ENCODE measurements around the gene MYO9B.

Gene MYO9B

GRCh38 chr19:17209126-17210036, 133.8 kb downstream of the MYO9B start:
- H3K4me3 ChIP-seq (ENCODE audit: low read depth, low read length), result no peak overlapping the region

DNA sequence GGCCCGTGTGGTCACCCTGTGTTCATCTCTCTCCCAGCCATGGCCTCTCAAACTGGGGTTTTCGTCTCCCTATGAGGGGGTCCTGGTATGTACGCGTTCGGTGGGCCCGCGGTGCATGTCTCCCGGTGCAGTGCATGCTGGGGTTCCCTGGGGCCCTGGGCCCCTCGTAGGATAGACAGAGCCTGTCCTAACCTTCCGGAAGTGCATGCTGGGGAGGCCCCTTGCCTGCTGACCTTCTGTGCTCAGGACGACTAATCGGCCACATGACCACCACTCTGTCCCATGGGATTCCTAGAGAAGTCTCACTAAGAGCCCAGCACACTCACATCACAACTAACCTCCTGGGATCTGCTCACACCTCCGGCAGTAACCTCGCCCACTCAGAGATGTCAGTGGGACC, 134.7 kb downstream of the MYO9B start:
- no peak overlapping the region for H3K4me3 ChIP-seq (ENCODE audit: low read depth, low read length)

- H3K4me3 ChIP-seq (ENCODE audit: low read depth, low read length), result no peak overlapping the region
Measured at GRCh38 chr19:17211547-17212446, 136.2 kb downstream of the MYO9B start.

- H3K4me3 ChIP-seq (ENCODE audit: low read depth, low read length), result no peak overlapping the region
Measured at GRCh38 chr19:17213334-17213733, 137.8 kb downstream of the MYO9B start.

DNA sequence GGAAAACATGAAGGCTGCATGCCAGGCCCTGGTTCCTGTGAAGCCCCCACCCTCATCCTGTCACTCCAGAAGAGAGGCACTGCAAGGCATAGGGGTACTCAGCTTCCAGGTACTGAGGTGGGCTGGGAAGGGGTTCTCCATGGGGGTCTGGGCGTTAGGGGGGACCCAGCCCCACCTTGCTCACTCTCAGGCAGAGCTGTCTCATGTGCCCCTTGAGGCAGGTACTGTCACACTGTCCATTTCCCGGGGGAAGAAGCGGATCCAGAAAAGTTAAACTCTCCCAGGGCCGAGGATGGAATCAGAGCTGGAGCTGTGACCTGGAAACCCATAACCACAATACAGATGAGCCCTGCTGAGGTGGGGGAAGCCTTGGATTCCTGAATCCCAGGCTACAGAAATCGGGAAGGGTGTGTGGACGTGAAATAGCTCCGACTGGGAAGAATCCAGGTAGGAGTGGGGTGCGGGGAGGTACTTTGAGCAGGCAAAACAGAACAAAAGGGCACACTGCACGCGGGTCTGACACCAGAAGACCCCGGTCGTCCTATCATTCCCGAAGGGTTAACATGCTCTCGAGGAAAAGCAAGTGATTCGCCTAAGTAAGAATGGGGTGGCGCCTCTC, 139.0 kb downstream of the MYO9B start:
- peak overlapping the region; percentile 89 for H3K4me3 ChIP-seq (ENCODE audit: low read depth, low read length)

DNA sequence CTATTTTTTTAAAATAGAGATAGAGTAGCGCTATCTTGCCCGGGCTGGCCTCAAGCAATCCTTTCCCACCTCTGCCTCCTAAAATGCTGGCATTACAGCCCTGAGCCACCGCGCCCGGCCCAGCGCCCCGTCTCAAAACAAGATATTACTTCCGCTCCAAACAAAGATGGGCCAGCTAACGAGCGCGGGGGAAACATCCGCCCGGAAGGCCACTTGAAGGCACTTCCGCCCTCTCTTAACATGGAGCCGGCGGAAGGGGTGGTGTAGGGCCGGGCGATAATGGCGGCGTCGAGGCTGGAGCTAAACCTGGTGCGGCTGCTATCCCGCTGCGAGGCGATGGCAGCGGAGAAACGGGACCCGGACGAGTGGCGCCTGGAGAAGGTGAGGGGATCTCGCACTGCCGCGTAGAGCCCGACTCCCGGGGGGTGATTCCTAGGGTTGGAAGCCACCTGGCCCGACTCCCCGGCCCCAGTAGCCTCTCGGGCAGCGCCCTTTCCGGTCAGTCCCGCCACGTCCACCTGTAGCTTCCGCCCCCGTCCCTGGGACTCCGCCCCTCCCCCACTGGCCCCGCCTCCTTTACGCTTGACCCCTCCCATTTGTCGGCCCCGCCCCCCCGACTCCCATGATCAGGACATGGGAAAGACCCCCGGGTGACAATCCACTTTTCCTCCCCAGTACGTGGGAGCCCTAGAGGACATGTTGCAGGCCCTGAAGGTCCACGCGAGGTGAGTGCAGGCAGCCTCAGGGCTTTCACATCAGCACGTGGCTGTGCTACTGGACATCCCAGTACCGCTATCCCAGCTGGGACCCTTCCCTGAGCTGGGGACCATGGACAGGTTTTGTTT, 139.8 kb downstream of the MYO9B start, which contains the start of gene USE1:
Gene USE1 (plus strand): TSS at position 231 of the 845 bp plus-strand sequence. CDS start 49 bp downstream, at position 280.
- peak within 1 kb of the TSS; percentile 89 for H3K4me3 ChIP-seq (ENCODE audit: low read depth, low read length)

DNA sequence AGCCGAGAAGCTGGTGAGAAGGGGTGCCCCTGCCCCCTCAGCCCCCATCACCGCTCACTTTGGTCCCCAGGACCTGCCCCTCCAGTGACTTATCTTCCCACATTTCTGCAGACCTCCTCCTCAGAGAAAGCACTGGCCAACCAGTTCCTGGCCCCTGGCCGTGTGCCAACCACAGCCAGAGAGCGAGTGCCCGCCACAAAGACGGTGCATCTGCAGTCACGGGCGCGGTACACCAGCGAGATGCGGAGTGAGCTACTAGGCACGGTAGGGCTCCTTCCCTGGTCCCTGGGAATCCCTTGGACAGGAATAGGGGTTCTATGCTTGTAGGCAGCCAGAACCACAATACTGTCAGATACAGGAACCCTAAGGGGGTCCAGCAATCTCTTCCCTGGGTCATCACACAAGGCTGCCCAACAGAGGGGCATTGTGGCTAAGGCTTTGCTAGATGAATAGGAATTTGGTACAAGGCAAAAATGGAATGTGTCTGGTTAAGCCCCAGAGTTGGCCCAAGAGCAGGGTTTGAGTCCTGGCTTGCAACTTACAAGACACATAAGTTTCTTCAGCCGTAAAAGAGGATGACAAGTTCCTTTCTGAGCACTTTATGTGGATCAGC, 140.6 kb downstream of the MYO9B start:
- peak overlapping the region; percentile 10 for H3K4me3 ChIP-seq (ENCODE audit: low read depth, low read length)

DNA sequence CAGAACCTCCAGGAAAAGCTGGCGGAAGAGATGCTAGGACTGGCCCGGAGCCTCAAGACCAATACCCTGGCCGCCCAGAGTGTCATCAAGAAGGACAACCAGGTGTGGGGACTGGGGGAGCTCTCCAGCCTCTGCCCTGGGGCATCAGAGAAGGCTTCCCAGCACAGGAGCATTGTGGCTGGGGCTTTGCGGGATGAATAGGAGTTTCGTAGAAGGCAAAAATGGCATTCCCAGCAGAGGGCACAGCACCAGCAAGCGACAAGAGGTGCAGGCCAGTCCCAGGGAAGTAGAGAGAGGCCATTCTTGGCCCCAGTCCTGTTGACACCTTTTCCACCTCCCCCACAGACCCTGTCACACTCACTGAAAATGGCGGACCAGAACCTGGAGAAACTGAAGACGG, 143.7 kb downstream of the MYO9B start:
- H3K4me3 ChIP-seq (ENCODE audit: low read depth, low read length), result no peak overlapping the region

DNA sequence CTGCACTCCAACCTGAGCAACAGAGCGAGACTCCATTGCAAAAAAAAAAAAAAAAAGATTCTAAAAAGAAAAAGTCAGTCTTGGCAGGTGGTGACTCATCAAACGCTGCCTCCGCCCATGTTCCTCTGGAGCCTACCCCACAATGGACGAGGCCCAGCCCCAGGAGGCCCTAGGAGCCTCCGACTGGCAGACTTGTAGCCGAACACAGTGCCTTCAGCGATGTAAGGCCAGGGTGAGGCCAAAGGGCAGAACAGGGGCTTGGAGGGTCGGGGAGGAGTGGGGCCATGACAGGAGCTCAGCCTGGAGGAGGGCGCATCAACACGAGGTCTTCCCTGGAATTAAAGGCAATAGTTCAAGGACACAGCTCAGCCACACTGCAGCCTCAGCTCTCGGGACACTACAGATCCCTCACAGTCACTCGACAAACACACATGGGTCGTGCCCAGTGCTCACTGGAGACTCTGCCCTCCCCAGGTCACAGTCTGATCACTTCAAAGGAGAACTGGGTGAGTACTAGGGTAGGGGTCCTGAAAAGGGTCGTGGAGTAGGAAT, 144.7 kb downstream of the MYO9B start:
- H3K4me3 ChIP-seq (ENCODE audit: low read depth, low read length), result no peak overlapping the region

DNA sequence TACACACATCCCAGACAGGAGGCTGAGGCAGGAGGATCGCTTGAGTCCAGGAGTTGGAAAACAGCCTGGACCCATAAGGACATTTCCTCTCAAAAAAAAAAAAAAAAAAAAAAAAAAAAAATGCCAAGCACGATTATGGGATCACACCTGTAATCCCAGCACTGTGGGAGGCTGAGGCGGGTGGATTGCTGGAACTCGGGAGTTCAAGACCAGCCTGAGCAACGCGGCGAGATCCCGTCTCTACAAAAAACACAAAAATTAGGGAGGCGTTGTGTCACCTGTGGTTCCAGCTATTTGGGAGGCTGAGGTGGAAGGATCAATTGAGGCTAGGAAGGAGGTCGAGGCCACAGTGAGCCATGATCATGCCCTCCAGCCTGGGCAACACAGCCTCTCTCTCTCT, 149.5 kb downstream of the MYO9B start:
- H3K4me3 ChIP-seq (ENCODE audit: low read depth, low read length), result no peak overlapping the region

DNA sequence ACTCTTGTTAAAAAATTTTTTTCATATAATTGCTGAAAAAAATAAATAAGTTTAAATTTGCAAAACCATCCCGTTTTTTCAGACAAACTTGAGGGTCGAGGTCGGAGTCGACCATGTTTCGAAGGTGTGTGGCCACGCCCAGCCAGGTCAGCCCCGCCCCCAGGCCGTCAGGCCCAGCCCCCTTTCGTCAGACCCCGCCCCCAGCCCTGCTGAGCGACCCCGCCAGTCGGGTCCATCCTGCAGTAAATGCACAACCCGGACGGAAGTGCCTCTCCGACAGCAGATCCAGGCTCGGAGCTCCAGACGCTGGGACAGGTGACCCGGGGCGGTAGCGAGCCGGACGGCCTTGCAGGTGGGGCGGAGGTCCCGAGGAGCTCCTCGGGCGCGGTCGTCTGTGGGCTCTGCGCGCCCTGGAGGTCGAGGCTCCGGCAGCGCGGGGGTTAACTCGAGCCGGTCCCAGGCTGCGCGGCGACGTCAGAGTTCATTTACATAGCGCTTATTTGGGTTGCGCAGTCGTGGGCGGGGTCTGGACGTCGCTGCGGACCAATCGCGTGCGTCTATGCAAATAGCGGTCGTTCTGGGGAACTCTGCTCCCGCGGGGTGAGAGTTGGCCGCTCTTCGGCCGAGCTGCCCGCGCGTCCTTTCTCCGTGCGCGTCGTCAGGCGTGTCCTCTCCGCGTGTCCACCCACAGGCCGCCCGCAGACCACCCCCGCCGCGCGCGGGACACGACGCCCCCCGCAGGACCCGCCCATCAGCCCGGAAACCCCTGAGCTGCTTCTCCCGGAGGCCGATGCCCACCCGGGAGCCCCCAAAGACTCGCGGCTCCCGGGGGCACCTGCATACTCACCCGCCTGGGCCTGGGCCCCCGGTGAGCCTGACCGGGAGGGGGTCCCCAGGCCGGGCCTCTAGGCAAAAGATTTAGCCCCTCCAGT, 150.7 kb downstream of the MYO9B start, which contains the start of gene OCEL1:
Gene OCEL1 (plus strand): TSS at position 225 of the 932 bp plus-strand sequence. CDS start 22 bp downstream, at position 247.
- peak within 1 kb of the TSS; percentile 47 for H3K4me3 ChIP-seq (ENCODE audit: low read depth, low read length)

DNA sequence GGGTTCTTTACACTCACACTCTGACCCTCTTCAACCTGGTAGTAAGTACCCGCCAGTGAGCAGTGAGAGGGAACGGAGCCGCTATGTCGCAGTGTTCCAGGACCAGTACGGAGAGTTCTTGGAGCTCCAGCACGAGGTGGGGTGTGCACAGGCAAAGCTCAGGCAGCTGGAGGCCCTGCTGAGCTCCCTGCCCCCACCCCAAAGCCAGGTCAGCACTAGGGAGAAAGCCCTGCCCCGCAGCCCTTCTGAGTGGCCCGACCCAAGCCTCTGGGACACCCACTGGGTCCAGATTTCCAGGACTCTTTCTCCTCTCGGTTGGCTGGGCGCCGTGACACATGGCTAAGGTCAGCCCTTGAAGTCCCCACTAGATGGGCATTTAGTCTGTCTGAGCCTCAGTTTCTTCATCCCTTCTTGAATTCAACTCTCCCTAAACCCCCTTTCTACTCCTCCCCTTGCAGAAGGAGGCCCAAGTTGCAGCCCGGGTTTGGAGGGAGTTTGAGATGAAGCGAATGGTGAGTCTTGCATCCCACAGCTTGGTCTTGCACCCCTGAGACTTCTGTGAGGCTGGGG, 152.3 kb downstream of the MYO9B start:
- H3K4me3 ChIP-seq (ENCODE audit: low read depth, low read length), result no peak overlapping the region

- no peak overlapping the region for H3K4me3 ChIP-seq (ENCODE audit: low read depth, low read length)
Measured at GRCh38 chr19:17229890-17230289, 154.3 kb downstream of the MYO9B start.

DNA sequence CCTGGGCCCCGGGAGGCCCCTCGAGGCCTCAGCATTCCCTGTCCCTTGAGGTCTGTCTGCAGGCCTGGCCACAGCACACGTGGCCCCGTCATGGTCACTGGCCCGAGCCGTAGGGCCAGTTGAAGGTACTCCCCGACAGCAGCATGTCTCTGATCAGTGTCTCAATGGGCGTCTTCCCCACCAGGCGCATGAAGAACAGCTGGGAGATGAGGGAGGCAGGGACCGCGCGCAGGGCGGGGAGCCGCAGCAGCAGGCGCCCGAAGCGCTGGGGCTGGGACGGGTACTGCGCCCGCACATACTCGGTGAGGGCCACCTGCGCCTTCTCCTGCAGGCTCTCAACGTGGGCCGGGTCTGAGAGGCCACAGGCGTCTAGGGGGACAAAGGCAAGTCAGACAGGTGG, 156.7 kb downstream of the MYO9B start:
- H3K4me3 ChIP-seq (ENCODE audit: low read depth, low read length), result no peak overlapping the region

GRCh38 chr19:17234911-17235299, 159.3 kb downstream of the MYO9B start:
- peak overlapping the region; percentile 74 for H3K4me3 ChIP-seq (ENCODE audit: low read depth, low read length)

DNA sequence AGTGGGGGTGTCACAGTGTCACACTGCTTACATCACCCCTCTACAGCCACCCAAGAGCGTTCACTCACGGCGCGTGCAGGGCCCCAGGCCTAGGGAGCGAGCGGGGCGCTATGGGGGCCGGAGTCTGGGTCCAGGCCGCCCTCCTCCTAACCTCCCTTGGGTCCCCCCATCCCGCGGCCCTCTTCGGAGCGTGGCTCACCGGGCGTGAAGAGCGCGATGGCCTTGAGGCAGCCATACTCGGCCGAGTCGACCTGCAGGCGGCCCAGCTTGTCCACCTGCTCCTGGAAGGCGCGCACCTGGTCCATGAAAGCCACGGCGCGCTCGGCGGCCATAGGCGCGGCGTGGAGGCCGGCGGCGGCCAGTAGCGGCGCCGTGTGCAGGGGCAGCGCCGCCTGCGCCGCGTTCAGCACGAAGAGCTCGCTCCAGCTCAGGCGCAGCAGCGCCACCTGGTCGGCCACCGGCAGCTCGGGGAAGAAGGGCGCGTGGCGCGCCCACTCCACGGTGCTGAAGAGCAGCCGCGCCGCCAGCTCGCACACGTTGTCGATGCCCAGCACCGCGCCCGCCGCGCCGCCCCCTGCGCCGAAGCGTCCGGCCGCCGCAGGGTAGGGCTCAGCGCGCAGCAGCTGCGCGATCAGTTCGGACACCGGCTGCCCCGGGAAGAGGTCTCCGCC, 159.9 kb downstream of the MYO9B start:
- peak overlapping the region; percentile 74 for H3K4me3 ChIP-seq (ENCODE audit: low read depth, low read length)

GRCh38 chr19:17235971-17236777, 160.6 kb downstream of the MYO9B start:
- peak overlapping the region; percentile 74 for H3K4me3 ChIP-seq (ENCODE audit: low read depth, low read length)
